GM18870 (cell line): ENCODE measurements around the gene ACCS.

Source experiments
- ATAC-seq: cut with Tn5 transposase; IDR thresholded peaks from one replicate; pipeline ENCODE4 v1.9.1; 2021; ENCODE audit warnings: moderate library complexity; ENCODE audit not compliant: unreplicated experiment

ACCS gene

GRCh38 chr11:44036811-44037657 is 29.0 kb upstream of the ACCS start:
- peak; percentile 48 for ATAC-seq

DNA sequence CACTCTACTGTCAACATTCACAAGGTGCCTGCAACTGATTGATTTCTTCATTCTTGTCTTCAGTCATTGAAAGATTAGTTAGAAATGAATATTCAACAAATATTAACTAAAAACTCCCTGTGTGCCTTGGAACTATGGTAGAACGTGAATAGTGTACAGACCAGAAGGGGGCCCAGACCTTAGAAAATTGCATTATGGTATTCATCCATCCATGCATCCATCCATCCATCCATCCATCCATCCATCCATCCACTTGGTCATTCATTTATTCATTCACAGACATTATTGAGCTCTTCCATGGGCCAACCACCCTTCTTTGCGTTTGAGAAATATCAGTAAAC is 28.4 kb upstream of the ACCS start:
- ATAC-seq = no peak

- no peak for ATAC-seq
These were observed 22.9 kb upstream of the ACCS start for GRCh38 chr11:44043157-44043556.

DNA sequence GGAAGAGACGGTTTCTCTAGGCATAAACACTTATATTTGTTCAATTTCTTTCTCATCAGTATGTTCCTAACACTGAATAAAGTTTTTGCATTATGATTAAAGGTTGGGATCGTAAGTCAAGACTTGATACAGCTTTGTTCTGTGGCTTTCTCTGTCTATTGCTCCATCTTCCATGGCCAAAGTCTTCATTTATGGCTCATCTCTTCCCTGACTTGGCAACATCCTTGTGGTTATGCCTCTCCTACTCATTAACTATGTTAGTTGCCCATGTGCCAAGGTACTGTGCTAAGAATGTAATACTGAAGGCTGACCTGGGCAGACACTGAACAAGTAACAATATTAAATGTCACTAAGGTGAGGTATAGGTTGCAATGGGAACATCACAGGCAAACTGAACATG is 19.9 kb upstream of the ACCS start:
- ATAC-seq = no peak

DNA sequence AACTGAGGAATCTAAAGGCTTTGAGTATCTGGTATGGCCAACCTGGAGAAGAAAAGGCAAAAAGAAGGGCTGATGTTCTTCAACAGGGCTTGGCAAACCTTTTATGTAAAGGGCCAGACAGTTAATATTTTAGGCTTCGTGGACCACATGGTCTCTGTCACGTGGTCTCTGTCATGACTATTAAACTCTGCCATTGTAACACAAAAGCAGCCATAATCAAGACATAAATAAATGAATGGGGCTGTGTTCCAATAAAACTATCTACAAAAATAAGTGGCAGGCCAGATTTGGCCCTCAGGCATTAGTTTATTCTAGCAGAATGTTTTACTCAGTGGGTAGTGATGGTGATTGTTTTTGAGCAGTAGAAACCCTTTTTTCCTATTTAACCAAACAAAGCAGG is 18.8 kb upstream of the ACCS start:
- no peak for ATAC-seq

GRCh38 chr11:44047931-44048431 is 18.1 kb upstream of the ACCS start, which contains the start of gene ACCSL:
Gene ACCSL, plus strand, starts transcription at chr11:44047981. Its CDS starts 56 bp downstream, at chr11:44048037.
- no peak for ATAC-seq

- no peak for ATAC-seq
These were observed 16.2 kb upstream of the ACCS start for GRCh38 chr11:44049832-44050231.

DNA sequence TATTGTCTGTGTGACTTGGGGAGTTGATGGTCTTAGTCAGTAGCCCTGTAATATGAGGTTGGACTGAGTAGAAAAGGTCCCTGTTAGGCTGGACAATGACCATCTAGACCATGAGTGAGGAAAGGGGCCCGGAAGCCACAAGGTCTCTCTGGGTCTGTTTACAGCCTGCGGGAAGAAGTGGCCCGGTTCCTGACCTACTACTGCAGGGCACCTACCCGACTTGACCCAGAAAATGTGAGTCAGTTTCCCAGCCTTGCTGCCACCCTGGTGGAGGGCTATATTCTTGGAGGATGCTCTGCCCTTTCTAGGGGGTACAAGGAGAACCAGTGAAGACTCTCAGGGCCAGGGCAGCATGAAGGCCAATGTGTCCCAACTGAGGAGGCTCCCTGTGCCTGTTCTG is 14.9 kb upstream of the ACCS start:
- no peak for ATAC-seq

DNA sequence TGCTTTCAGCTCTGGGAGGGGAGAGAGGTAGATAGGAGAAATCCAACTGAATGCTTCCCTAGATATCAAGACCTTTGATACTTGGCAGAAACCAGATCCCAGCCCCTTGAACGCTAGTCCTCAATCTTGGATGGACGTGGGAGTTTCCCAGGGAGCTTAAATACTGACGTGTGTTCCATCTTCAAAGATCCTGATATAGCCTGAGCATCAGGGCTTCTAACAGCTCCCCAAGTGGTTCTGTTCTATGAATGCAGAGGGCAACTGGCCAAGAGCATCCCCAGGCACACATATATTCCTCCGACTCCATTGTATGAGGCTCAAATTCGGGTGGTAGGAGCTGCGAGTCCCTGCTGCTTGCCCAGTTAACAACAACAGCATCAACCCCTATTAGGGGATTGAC is 8.7 kb upstream of the ACCS start:
- no peak for ATAC-seq

DNA sequence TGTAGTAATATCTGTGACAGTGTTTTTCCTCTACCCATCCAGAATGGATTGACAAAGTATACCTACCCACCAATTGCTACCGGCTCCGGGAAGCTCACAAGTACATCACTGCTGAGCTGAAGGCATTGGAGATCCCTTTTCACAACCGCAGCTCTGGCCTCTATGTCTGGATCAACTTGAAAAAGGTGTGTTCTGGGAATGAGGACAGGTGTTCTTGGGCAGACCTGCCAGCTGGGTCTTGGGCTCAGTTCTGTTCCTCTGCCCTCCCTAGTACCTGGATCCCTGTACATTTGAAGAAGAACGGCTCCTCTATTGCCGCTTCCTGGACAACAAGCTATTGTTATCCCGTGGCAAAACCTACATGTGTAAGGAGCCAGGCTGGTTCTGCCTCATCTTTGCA is 7.8 kb upstream of the ACCS start:
- no peak for ATAC-seq

DNA sequence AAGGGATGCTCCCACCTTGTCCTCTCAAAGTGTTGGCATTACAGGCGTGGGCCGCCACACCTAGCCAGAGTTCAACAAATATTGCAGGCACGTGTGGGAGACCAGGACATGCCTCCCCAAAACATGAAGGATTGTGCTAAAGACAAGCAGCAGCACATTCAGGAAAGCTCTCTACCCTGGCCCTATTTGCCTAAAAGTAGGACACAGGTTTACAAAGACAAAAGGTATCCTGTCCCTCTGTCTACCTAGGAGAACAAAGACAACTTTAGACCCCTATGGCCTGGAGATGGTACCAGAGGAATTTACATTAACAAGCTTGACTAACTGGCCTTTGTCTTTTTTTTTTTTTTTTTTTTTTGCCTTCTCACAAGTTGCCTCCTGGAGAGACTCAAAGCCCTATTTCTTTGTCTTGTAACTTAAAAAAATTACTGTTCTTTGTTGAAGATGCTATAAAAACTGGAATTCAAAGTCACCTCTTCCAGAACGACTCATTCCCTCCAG is 859 bp upstream of the ACCS start:
- ATAC-seq = no peak

GRCh38 chr11:44066732-44067141 is 667 bp downstream of the ACCS start:
- no peak for ATAC-seq

- ATAC-seq = no peak
These were observed 1.2 kb downstream of the ACCS start for GRCh38 chr11:44067266-44067665.

GRCh38 chr11:44068180-44068579 is 2.1 kb downstream of the ACCS start:
- no peak for ATAC-seq

- ATAC-seq = no peak
These were observed 5.1 kb downstream of the ACCS start for GRCh38 chr11:44071157-44071556.

GRCh38 chr11:44072757-44073658 is 6.9 kb downstream of the ACCS start:
- ATAC-seq = no peak

DNA sequence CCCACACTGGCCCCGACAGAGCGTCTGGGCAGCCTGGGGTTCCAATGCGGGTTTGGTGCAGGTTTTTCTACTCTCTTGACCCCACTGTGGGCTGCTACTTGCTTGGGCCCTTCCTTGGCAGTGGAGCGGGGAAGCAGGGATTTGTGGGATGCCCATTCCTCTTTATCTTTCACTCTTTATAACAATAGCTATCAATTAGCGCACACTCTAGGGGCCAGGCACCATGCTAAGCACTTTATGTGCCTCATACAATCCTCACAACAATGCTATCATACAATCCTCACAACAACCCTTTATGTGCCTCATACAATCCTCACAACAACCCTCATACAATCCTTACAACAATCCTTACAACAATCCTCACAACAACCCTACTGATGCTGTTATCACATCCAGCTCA is 12.7 kb downstream of the ACCS start:
- no peak for ATAC-seq

DNA sequence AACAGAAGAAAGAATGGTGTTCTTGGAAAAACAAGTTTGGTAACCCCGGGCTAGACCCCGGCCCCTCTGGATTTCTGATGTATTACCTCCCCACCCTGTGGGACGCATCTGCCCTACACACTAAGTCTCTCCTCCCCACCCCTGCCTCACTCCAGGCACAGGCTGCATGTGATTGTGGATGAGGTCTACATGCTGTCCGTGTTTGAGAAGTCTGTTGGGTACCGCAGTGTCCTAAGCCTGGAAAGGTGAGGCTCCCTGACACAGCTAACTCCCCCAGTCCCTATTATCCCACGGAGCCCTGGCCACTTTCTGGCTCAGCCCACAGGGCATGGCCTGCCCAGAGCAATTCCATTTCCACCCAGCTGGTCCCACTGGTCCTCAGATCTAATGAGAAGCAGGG is 13.3 kb downstream of the ACCS start:
- no peak for ATAC-seq

DNA sequence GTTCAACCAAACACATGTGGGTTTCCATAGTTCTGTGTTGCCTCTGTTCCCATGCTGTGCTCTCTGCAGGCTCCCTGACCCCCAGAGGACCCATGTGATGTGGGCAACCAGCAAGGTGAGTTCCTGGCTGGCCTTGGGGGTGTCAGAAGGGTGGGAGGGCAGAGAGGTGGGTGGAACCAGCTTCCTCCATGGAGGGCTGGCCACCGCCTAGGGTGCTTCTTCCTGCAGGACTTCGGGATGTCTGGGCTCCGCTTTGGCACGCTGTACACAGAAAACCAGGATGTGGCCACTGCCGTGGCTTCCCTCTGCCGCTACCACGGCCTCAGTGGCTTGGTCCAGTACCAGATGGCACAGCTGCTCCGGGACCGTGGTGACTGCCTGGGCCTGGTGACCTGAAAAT is 14.9 kb downstream of the ACCS start:
- ATAC-seq = no peak

DNA sequence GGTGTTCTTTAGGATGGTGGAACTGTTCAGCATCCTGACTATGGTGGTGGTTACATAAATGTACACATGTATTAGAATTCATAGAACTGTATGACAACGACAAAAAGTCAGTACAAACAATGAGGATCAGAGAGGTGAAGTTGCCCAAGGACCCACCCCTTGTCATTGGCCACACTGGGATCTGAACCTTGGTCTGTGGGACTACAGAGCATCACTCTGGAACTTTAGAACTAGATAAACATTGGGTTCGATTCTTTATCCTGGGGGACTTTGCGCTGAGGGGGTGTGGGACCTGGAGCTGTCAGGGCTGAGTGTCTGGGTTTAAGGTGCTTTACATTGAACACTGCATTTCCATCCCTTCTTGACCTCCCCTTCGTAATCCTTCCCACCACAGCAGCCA is 16.6 kb downstream of the ACCS start:
- ATAC-seq = no peak

GRCh38 chr11:44083433-44083832 is 17.4 kb downstream of the ACCS start:
- no peak for ATAC-seq

- ATAC-seq = no peak
These were observed 17.8 kb downstream of the ACCS start for GRCh38 chr11:44083906-44084305.
